GM19240 (cell line): ENCODE measurements around the gene MAP3K6.
"Not testable (repeated sequence)": the region's sequence is repeated elsewhere in the genome, so short reads cannot be mapped to it uniquely, and the experiment has no call there.

Experiments
- DNase-seq: peaks from one replicate; pipeline ENCODE4 v3.0.0; 2011; ENCODE audit warnings: low spot score; ENCODE audit not compliant: insufficient read length

MAP3K6 gene

GRCh38 chr1:27398405-27399149, 31.8 kb upstream of the MAP3K6 start:
- DNase-seq, result no peak

DNA sequence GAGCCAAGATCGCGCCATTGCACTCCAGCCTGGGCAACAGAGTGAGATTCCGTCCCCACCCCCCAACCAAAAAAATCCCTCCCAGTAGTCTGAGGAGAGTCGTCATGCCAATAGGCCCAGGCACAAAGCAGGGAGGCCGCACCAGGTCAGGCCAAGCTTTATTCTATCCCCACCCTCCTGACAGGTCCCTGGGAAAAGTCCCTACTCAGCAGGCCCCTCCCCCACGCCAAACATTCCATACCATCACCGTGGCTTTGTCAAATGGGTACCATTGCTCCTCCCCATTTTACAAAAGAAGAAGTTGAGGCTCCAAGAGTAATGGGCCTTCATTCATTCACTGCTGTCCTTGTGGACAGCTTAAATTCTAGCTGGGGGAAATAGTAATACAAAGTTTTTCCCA, 31.0 kb upstream of the MAP3K6 start:
- DNase-seq, result no peak

DNA sequence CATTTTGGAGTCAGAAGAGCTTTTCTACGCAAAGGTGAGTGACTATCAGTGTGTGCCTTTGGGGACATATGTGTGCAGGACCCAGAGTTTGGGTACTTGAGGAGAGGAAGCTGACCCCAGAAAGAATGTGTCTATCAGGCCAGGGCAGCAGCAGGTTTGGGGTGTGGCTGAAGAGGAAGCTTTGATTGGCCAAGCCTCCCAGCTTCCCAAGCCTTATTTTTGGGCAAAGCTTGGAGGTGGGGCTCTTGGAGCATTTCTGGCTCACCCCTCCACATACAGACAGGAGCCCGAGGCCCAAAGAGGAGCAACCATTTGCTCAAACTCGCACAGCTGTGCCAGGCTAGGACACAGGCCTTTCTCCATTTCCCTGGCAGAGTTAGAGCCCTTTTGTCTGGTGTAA, 30.3 kb upstream of the MAP3K6 start:
- no peak for DNase-seq

DNA sequence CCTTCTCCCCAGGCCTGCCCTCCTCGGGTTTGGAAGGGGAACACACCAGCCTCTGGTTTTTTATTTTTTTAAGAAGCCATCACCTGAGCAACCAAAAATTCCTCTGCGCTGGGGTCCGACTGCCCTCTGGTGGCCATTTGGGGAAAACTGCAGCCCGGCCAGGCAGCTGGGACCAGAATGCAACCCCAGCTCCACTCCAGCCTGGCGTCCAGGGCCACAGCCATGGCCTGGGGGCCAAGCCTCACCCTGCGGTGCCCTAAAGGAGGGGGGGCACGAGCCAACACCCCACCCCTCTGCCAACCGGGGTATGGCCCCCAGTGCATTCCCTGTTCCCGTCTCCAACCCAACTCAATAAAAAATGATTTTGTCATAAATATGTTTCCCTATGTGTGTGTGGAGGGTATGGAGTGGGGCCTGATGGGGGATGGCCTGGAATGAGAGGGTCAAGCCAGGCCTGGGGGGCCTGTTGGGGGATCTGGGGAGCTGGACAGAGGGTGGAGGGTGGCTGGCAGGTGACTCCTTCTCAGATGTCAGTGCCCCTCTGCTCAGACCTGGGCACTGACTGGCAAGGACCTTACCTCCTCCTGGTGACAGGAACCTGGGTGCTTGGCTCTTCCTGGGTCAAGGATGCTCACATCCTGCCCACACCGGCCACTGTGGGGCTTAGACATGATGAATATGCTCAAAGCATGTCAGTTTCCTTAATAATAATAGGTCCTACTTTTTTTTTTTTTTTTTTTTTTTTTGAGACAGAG, 28.9 kb upstream of the MAP3K6 start:
- DNase-seq, result peak; percentile 85

DNA sequence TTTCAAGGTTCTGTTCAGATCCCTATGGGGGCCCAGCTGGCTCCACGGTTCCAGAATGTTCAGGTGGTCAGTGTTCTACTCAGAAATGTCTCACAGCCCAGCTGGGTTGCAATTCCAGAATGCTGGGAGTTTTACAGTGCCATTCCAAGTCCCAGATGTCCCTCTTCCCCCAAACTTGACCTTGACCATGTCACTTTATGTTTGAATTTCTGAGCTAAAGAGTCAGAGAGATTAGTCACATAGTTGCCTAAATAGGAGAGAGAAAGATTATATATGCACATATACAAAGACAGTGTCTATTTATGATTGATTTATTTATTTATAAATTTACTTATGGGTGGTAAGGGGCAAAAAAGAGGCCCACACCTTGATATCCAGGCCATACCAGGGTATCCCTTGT, 28.2 kb upstream of the MAP3K6 start:
- DNase-seq, result no peak

DNA sequence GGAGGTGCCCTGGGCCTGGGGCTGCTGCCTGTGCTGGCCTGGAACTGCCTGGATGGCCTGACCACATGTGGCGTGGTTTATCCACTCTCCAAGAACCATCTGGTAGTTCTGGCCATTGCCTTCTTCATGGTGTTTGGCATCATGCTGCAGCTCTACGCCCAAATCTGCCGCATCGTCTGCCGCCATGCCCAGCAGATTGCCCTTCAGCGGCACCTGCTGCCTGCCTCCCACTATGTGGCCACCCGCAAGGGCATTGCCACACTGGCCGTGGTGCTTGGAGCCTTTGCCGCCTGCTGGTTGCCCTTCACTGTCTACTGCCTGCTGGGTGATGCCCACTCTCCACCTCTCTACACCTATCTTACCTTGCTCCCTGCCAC, 27.5 kb upstream of the MAP3K6 start:
- no peak for DNase-seq

DNA sequence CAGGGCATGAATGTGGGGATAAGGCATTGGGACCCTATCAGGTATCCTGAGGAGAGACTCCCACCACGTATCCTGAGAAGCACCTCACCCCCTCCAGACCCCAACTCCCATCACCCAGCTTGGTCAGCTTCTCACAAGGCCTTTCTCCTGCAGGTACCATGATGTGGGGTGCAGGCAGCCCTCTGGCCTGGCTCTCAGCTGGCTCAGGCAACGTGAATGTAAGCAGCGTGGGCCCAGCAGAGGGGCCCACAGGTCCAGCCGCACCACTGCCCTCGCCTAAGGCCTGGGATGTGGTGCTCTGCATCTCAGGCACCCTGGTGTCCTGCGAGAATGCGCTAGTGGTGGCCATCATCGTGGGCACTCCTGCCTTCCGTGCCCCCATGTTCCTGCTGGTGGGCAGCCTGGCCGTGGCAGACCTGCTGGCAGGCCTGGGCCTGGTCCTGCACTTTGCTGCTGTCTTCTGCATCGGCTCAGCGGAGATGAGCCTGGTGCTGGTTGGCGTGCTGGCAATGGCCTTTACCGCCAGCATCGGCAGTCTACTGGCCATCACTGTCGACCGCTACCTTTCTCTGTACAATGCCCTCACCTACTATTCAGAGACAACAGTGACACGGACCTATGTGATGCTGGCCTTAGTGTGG, 27.0 kb upstream of the MAP3K6 start:
- no peak for DNase-seq

DNA sequence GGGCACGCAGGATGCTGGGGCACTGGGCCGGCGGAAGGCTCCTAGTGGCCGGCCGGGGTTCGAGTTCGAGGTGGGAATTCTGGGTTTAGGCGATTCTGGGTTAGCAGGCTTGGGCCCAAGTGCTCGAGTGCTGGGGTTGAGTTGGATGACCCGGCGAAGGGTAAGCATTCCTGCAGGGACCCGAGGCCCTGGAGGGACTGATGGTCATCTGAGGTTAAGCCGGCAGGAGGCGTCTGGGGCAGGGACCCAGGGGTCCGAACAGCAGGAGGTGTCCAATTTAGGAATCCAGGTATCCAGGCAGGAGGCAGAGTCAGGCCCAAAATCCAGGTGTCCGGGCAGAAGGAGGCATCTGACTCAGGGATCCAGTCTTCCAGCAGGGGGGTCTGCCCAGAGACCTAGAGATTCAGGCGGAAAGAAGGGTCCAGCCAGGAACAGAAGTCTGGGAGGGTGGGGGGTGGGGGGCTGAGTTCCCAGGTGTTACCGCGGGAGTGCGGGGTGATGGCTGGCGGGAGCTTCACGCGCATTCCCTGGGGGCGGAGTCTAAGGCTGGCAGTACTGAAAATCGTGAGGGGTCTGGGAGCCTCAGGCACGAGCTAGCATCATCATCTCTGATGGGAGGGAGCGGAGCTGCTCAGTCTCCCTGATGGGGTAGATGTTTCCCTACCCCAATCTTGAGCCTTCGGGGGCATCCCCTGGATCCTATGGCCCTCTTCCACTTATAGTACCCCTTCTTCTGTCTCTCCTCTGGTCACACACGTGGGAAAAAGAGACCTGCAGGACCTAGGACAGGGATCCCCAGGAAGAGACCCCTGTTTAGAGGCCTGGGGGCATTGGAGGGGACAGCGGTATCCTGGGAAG, 26.2 kb upstream of the MAP3K6 start:
- DNase-seq, result no peak

GRCh38 chr1:27392096-27392777, 25.5 kb upstream of the MAP3K6 start, which contains the start of gene GPR3:
TSS of gene GPR3 (plus strand) at chr1:27392622. CDS start at chr1:27393799, 1,177 bp downstream.
- DNase-seq, result peak; percentile 95

- no peak for DNase-seq
Measured at GRCh38 chr1:27391511-27392095, 24.8 kb upstream of the MAP3K6 start.

GRCh38 chr1:27388337-27389005, 21.7 kb upstream of the MAP3K6 start:
- DNase-seq, result peak; percentile 64

- DNase-seq, result not testable (repeated sequence)
Measured at GRCh38 chr1:27384797-27385196, 18.0 kb upstream of the MAP3K6 start.

- DNase-seq, result no peak
Measured at GRCh38 chr1:27383661-27384060, 16.9 kb upstream of the MAP3K6 start.

DNA sequence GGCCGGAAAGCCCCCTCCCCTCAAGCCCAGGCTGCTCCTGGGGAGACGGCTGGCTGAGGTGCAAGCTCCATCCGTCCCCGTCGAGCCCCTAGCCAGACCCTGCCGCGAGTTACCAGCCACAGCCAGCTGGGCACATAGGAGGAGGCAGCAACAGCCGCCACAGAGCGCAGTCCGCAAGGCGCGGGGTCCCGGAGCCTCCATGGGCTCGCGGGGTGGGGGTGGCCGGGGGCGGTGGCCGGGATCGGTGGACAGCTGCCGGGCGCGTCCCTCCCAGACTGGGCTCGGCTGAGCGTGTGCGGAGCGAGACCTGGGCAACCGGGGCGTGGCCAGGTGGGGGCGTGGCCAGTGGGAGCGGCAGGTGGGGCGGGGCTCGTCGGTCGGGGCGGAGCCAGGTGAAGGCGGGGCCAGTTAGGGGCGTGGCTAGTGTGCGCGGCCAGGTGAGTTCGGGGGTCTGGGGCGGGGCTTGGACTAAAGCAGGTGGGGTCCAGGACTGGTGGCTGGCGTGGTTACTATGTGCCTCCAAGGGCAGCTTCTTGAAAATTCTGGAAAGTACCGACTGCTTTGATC, 16.4 kb upstream of the MAP3K6 start, which contains the start of gene CD164L2:
Gene CD164L2 (minus strand): TSS at position 295 of the 567 bp plus-strand sequence. CDS start 94 bp downstream, at position 201.
- no peak for DNase-seq

GRCh38 chr1:27381969-27382762, 15.4 kb upstream of the MAP3K6 start:
- no peak for DNase-seq

DNA sequence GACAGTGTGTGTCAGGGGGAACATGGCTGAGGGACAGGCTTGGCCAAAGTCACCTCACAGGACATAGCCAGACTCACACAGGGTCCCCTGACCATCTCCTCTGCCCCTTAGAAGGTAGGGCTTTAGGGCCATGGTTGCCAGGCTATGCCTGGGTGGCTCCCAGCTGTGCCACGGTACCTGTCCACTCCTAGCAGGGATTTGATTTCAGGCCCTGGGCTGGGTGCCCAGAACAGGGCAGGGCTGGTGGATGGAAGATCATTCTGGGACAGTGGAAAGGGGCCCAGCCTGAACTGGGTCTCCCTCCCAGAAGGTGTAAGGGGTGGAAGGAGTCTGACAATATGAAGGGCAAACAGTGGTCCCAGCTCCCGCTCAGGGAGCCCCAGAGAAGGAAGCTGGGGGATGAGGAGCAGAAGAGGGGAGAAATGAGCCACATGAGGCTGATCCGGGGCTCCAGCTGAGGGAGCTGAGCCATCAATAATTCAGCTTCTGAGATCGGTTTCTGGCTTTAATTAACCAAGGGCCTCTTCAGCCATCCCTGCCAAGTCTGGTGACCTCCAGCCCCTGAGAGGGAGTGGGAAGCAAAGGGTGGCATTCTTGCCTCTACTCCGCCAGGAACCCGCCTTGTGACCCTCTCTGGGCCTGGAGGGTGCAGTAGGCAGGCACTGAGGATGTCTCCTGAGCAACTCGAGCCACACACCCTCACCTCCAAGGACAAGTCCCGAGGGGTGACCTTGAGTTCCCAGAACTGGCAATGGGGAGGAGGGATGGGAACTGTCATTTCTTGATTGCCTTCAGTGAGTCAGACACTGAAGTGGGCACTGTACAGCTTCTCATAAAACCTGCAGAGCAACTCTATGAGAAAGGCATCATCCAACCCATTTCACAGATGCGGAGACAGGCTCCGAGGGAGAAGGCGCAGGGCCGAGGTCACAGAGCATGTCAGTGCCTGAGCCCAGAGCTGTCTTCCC, 14.3 kb upstream of the MAP3K6 start:
- no peak for DNase-seq

DNA sequence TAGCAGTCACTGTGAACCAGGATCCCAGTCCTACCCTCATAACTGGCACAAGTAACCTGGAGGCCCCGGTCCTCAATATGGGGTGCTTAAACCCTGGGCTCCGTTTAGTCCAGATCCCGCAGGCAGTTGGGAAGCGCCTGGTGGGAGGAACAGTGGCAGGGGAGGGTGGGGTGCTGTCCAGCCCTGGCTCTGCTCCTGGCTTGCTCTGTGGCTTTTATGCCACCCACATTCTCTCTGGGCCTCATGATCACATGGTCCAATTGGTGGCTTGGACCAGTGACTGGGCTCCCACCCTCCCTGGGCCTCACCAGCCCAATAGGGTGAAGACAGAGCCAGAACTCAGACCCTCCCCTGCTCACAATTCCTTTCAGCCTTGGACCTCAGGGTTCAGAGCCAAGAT, 13.5 kb upstream of the MAP3K6 start:
- DNase-seq, result no peak
